MM.1S (cell line): ENCODE data around the gene RCOR1.
A peak's percentile ranks its signal among the peaks of the same experiment; 100 is the strongest.

Source experiments
- DNase-seq: peaks from one replicate; pipeline ENCODE4 v3.0.0-alpha.2; 2015
- H2AFZ ChIP-seq: fragments of 300-600 bp; sonication (generic); 2 replicates; pipeline ENCODE4 v1.6.0; 2016; ENCODE audit warnings: antibody characterized with exemption, low read length
- H3F3A ChIP-seq: fragments of 300-600 bp; sonication (generic); 2 replicates; pipeline ENCODE4 v1.6.1; 2016; ENCODE audit warnings: mild to moderate bottlenecking, antibody characterized with exemption, low read length, moderate library complexity, mixed read lengths; ENCODE audit not compliant: insufficient read depth
- H3K27ac ChIP-seq: fragments of 300-600 bp; sonication (generic); 2 replicates; pipeline ENCODE4 v1.5.1; 2016; ENCODE audit warnings: mild to moderate bottlenecking, low read length
- H3K27me3 ChIP-seq: fragments of 300-600 bp; sonication (generic); replicated peaks from 2 replicates; pipeline ENCODE4 v1.6.0; 2016; ENCODE audit warnings: low read length; ENCODE audit not compliant: insufficient read depth
- H3K36me3 ChIP-seq: fragments of 300-600 bp; sonication (generic); replicated peaks from 2 replicates; pipeline ENCODE4 v1.6.1; 2016; ENCODE audit warnings: mild to moderate bottlenecking, low read length, mixed read lengths; ENCODE audit not compliant: insufficient read depth
- H3K4me1 ChIP-seq: fragments of 300-600 bp; sonication (generic); 2 replicates; pipeline ENCODE4 v1.6.1; 2016; ENCODE audit warnings: low read length, mixed read lengths
- H3K4me2 ChIP-seq: fragments of 300-600 bp; sonication (generic); 2 replicates; pipeline ENCODE4 v1.6.0; 2016; ENCODE audit warnings: low read depth, low read length
- H3K4me3 ChIP-seq: fragments of 300-600 bp; sonication (generic); 2 replicates; pipeline ENCODE4 v1.5.1; 2016; ENCODE audit warnings: low read length, mixed read lengths
- H3K79me2 ChIP-seq: fragments of 300-600 bp; sonication (generic); 2 replicates; pipeline ENCODE4 v1.6.1; 2016; ENCODE audit warnings: mixed run types, low read length, mixed read lengths
- H3K9ac ChIP-seq: fragments of 300-600 bp; sonication (generic); 2 replicates; pipeline ENCODE4 v1.6.1; 2016; ENCODE audit warnings: low read length, mixed read lengths
- H3K9me2 ChIP-seq: fragments of 300-600 bp; sonication (generic); replicated peaks from 2 replicates; pipeline ENCODE4 v1.6.1; 2016; ENCODE audit warnings: mild to moderate bottlenecking, low read length, mixed read lengths; ENCODE audit not compliant: insufficient read depth
- H3K9me3 ChIP-seq: fragments of 300-600 bp; sonication (generic); replicated peaks from 2 replicates; pipeline ENCODE4 v1.6.1; 2016; ENCODE audit warnings: mild to moderate bottlenecking, low read length, mixed read lengths; ENCODE audit not compliant: insufficient read depth
- H4K20me1 ChIP-seq: fragments of 300-600 bp; sonication (generic); 2 replicates; pipeline ENCODE4 v1.6.1; 2016; ENCODE audit warnings: mild to moderate bottlenecking, low read length, moderate library complexity, mixed read lengths; ENCODE audit not compliant: insufficient read depth
- CTCF ChIP-seq: fragments of 300-600 bp; sonication (generic); IDR thresholded peaks from 2 replicates; pipeline ENCODE4 v1.5.1; 2016; ENCODE audit warnings: antibody characterized with exemption, low read length, mixed read lengths
- EZH2 ChIP-seq: fragments of 300-600 bp; sonication (generic); optimal IDR thresholded peaks from 2 replicates; pipeline ENCODE3; 2017; ENCODE audit warnings: low read depth, mild to moderate bottlenecking, antibody characterized with exemption, low read length, mixed read lengths
- EZH2phosphoT487 ChIP-seq: fragments of 300-600 bp; sonication (generic); IDR thresholded peaks from 2 replicates; pipeline ENCODE4 v1.6.1; 2018; ENCODE audit warnings: antibody characterized with exemption, low read length

RCOR1 gene

GRCh38 chr14:102551995-102552705 is 40.3 kb upstream of the RCOR1 start:
- no peak overlapping the region for H3K4me2 ChIP-seq
- no peaks in the 10 kb centered on the region for H3K4me1 ChIP-seq
- no peaks in the 10 kb centered on the region for H3K79me2 ChIP-seq
- H4K20me1 ChIP-seq = no peaks in the 10 kb centered on the region
- no peaks in the 10 kb centered on the region; the same call in none of the 2 replicates for H3K27me3 ChIP-seq
- H3K27ac ChIP-seq = no peak overlapping the region
- H3K4me3 ChIP-seq = no peak overlapping the region
- no peak overlapping the region for H2AFZ ChIP-seq
- H3K9me2 ChIP-seq = no peaks in the 10 kb centered on the region
- no peak overlapping the region for H3K9ac ChIP-seq
- TF ChIP-seq CTCF (no peak), EZH2phosphoT487 (no peak), EZH2 (no peak)
- H3K9me3 ChIP-seq = no peaks in the 10 kb centered on the region
- no peaks in the 10 kb centered on the region for H3K36me3 ChIP-seq
- DNase-seq = no peak
- H3F3A ChIP-seq = no peaks in the 10 kb centered on the region

- Histone ChIP-seq H3K27ac (no peak overlapping the region), H3K9ac (peak overlapping the region; percentile 31; the same call in 1 of the 2 replicates), H2AFZ (peak overlapping the region; percentile 38; the same call in 1 of the 2 replicates), H3F3A (no peaks in the 10 kb centered on the region), H3K36me3 (no peaks in the 10 kb centered on the region), H3K9me2 (no peaks in the 10 kb centered on the region), H3K4me1 (no peaks in the 10 kb centered on the region), H3K79me2 (no peaks in the 10 kb centered on the region), H3K4me2 (peak overlapping the region; percentile 50; the same call in 1 of the 2 replicates), H3K4me3 (peak overlapping the region; percentile 57), H3K9me3 (no peaks in the 10 kb centered on the region), H3K27me3 (no peaks in the 10 kb centered on the region), H4K20me1 (no peaks in the 10 kb centered on the region)
- peak; percentile 34 for DNase-seq
- TF ChIP-seq EZH2phosphoT487 (no peak), EZH2 (no peak), CTCF (no peak)
These were observed 37.3 kb upstream of the RCOR1 start for GRCh38 chr14:102554821-102555819.

GRCh38 chr14:102556098-102556677 is 36.3 kb upstream of the RCOR1 start:
- Histone ChIP-seq H3K27ac (no peak overlapping the region), H2AFZ (no peak overlapping the region), H3K79me2 (no peaks in the 10 kb centered on the region), H3K9me3 (no peaks in the 10 kb centered on the region), H3K9ac (no peak overlapping the region), H3K4me3 (0 out of 2 replicates have a peak overlapping the region, but pooled peaks have one; percentile 57), H3K4me1 (no peaks in the 10 kb centered on the region), H4K20me1 (no peaks in the 10 kb centered on the region), H3K36me3 (no peaks in the 10 kb centered on the region), H3F3A (no peaks in the 10 kb centered on the region), H3K9me2 (no peaks in the 10 kb centered on the region), H3K27me3 (no peaks in the 10 kb centered on the region), H3K4me2 (peak overlapping the region; percentile 50; the same call in 1 of the 2 replicates)
- no peak for DNase-seq
- TF ChIP-seq EZH2phosphoT487 (no peak), CTCF (no peak), EZH2 (no peak)
